NT2/D1 (cell line): ENCODE measurements around the gene PTPRG.

ENCODE experiments used
- SUZ12 ChIP-seq: IDR thresholded peaks from 2 replicates; pipeline ENCODE4 v1.6.1; 2011; ENCODE audit not compliant: insufficient read length, insufficient read depth; ENCODE audit errors: extremely low read depth
- ZNF274 ChIP-seq: IDR thresholded peaks from 2 replicates; pipeline ENCODE4 v1.6.1; 2011; ENCODE audit warnings: mild to moderate bottlenecking, low read depth, low read length

DNA sequence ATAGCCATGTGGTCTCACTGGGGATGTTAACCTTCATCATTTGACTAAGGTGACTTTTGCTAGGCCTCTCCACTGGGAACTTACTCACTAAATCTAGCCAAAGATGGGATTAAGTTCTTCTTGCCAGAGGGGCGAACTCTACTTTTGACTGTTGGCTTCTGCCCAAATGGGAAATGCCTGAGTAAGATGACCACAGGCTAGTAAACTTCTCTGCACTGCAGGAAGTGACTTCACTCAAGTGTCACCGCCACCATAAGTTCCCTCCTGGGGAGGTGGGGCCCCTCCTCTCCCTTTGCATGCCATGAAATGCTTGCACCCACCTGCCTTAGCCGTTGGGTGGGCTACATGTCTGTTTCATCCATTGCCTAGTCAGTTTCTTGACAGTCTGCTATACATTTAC, 423.6 kb downstream of the PTPRG start:
- no peak for TF ChIP-seq SUZ12
- no peak for TF ChIP-seq ZNF274
